ENCODE data around the gene PFN3.

Gene PFN3

GRCh38 chr5:177402271-177403043 lies 2.0 kb upstream of the PFN3 start:
- TF ChIP-seq CTCF (IDR thresholded peaks at IDR 0.05): peak; percentile 51

- TF ChIP-seq CTCF (IDR thresholded peaks at IDR 0.05): no peak
Measured at GRCh38 chr5:177397875-177398390, 2.5 kb downstream of the PFN3 start.

GRCh38 chr5:177396807-177397206 lies 3.7 kb downstream of the PFN3 start:
- no peak for TF ChIP-seq CTCF (IDR thresholded peaks at IDR 0.05)

DNA sequence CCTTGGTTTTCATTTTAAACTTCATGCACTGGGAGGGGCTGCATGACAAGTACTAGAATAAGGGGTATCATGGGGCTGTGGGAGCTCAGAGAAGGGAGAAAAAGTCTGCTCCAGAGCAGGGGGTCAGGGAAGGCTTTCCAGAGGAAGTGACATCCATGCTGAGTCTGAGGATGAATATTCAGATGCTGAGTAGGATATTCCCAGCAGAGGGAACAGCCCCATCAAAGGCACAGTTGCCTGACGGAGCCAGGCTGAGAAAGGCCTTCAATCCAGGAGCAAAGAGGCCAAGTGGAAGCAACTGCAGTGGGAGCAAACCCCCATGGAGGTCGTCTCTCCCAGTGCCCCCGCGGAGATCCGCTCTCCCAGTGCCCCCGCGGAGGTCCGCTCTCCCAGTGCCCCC lies 4.4 kb downstream of the PFN3 start:
- TF ChIP-seq CTCF (IDR thresholded peaks at IDR 0.05): no peak

GRCh38 chr5:177393990-177394389 lies 6.5 kb downstream of the PFN3 start:
- no peak for TF ChIP-seq CTCF (IDR thresholded peaks at IDR 0.05)

GRCh38 chr5:177393206-177393765 lies 7.2 kb downstream of the PFN3 start:
- no peak for TF ChIP-seq CTCF (IDR thresholded peaks at IDR 0.05)

DNA sequence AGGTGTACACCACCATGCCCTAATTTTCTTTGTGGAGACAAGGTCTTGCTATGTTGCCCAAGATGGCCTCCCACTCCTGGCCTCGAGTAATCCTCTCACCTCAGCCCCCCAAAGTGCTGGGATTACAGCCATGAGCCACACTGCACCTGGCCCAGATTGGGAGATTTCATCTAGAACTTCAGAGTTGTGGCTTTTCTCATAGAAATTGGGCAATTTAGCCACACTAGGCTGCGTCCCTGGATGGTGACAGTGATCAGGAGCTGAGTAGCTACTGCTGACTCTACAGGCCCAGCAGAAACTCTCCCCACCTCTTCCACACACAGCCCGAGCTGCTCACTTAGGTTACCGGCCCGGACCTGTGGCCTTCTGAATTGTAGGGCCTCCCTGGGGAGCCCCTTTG lies 7.7 kb downstream of the PFN3 start:
- TF ChIP-seq CTCF (IDR thresholded peaks at IDR 0.05): no peak
